ENCODE data around the gene ZNF48.

- TF ChIP-seq CTCF (IDR thresholded peaks at IDR 0.05) (no peak), POLR2A (IDR thresholded peaks at IDR 0.05) (peak in 1 of 2 donors; percentile 39)
These were observed 17.4 kb upstream of the ZNF48 start for GRCh38 chr16:30377812-30378235.

Data from heart left ventricle (tissue), 13 donors.